K562 (cell line): ENCODE measurements around the gene IQCM. TPM values are rescaled to one million over a fixed set of nuclear protein-coding genes. Genes with fewer than 3 reads are reported as not detected.

Source experiments
- ATAC-seq: fragments of 200-7000 bp; cut with Tn5 transposase; 3 replicates; pipeline ENCODE4 v1.9.1; 2020; ENCODE audit warnings: moderate library complexity
- BruUV-seq: library from RNA; stranded (reverse); fragments of 400-500 nt; replicated peaks from 2 replicates; lab custom pipeline; 2021; lab: Mats Ljungman, UMichigan
- CTCF ChIA-PET: fragments of 300-600 bp; formaldehyde crosslinking; extraction: SDS; loops from one replicate; lab custom pipeline; 2021; ENCODE audit warnings: low intra/inter-chr PET ratio; lab: Yijun Ruan, JAX
- POLR2A ChIA-PET: fragments of 300-600, 350-650 bp; sonication (Branson Sonifier 250); formaldehyde crosslinking; extraction: SDS; loops from one replicate; lab custom pipeline; 2021; ENCODE audit warnings: antibody characterized with exemption, inconsistent platforms; lab: Yijun Ruan, JAX
- DNase-seq, 4 experiments: peaks; one replicate each; pipeline versions ENCODE4 v3.0.0 to v3.0.0-alpha.2; 2011 to 2018; ENCODE audit warnings: low spot score in 3 of 4, mixed read lengths in 3 of 4; ENCODE audit errors: extremely low read depth in 1 of 4
- FAIRE-seq: peaks from 2 replicates; lab custom pipeline; 2011; peaks lifted over from hg19 to GRCh38; lab: Jason Lieb, UNC
- H2AFZ ChIP-seq: 2 replicates; pipeline ENCODE4 v1.6.0; 2011; ENCODE audit warnings: low read depth, low read length, control low read depth, inconsistent platforms
- H3K27ac ChIP-seq: fragments of 200-600 bp; 3 replicates; pipeline ENCODE4 v1.8.0; 2011; ENCODE audit warnings: low read depth, mild to moderate bottlenecking, control low read depth, inconsistent platforms, low read length, moderate library complexity, mixed read lengths; ENCODE audit errors: extremely low read depth
- H3K27me3 ChIP-seq, 2 experiments: fragments of 300-600 bp in 1 of 2; 2 replicates in 1 of 2; 3 replicates in 1 of 2; pipeline versions ENCODE4 v1.6.0 to v1.8.0; 2011; ENCODE audit warnings: inconsistent platforms in 2 of 2, low read length in 2 of 2, mild to moderate bottlenecking in 1 of 2, mixed read lengths in 1 of 2, moderate library complexity in 1 of 2; ENCODE audit not compliant: control insufficient read depth in 2 of 2, insufficient read depth in 2 of 2
- H3K36me3 ChIP-seq: fragments of 300-600 bp; 3 replicates; pipeline ENCODE4 v1.8.0; 2011; ENCODE audit warnings: mild to moderate bottlenecking, low read length, inconsistent platforms; ENCODE audit not compliant: control insufficient read depth, insufficient read depth
- H3K4me1 ChIP-seq, 2 experiments: fragments of 200-600 bp in 1 of 2; replicated peaks in 1 of 2; 2 replicates in 1 of 2; 3 replicates in 1 of 2; pipeline versions ENCODE4 v1.5.1 to v1.8.0; 2011; ENCODE audit warnings: inconsistent platforms in 2 of 2, low read length in 2 of 2, mild to moderate bottlenecking in 1 of 2, mixed read lengths in 1 of 2, moderate library complexity in 1 of 2; ENCODE audit not compliant: control insufficient read depth in 2 of 2, insufficient read depth in 2 of 2
- H3K4me2 ChIP-seq: 2 replicates; pipeline ENCODE4 v1.6.1; 2011; ENCODE audit warnings: low read length, control low read depth, inconsistent platforms, mixed read lengths; ENCODE audit not compliant: insufficient read depth
- H3K4me3 ChIP-seq: fragments of 200-600 bp; sonication (generic), shearing (Covaris generic); 2 replicates; pipeline ENCODE4 v1.5.1; 2016; ENCODE audit warnings: control low read depth, inconsistent platforms
- H3K79me2 ChIP-seq: fragments of 200-600 bp; 3 replicates; pipeline ENCODE4 v1.8.0; 2011; ENCODE audit warnings: low read length, inconsistent platforms; ENCODE audit not compliant: control insufficient read depth, insufficient read depth
- H3K9ac ChIP-seq, 2 experiments: 2 replicates each; pipeline versions ENCODE4 v1.6.0 to v1.6.1; 2011; ENCODE audit warnings: low read depth in 2 of 2, low read length in 2 of 2, control low read depth in 1 of 2, inconsistent platforms in 1 of 2, mild to moderate bottlenecking in 1 of 2, mixed read lengths in 1 of 2; ENCODE audit not compliant: insufficient read depth in 1 of 2
- H3K9me1 ChIP-seq: one replicate; pipeline ENCODE4 v1.6.0; 2011; ENCODE audit warnings: inconsistent platforms, mild to moderate bottlenecking, low read length, moderate library complexity; ENCODE audit not compliant: control insufficient read depth, insufficient read depth
- H3K9me3 ChIP-seq: replicated peaks from 2 replicates; pipeline ENCODE4 v1.5.1; 2011; ENCODE audit warnings: low read depth, low read length, inconsistent platforms; ENCODE audit not compliant: control insufficient read depth, insufficient read depth
- H4K20me1 ChIP-seq: replicated peaks from 2 replicates; pipeline ENCODE4 v1.6.1; 2011; ENCODE audit warnings: low read length, inconsistent platforms, mixed read lengths; ENCODE audit not compliant: control insufficient read depth, insufficient read depth
- CC2D1A ChIP-seq: fragments of 450-650 bp; IDR thresholded peaks from 2 replicates; pipeline ENCODE4 v1.6.1; 2017; ENCODE audit warnings: mild to moderate bottlenecking
- GATA2 ChIP-seq: sonication (generic); formaldehyde crosslinking; IDR thresholded peaks from 2 replicates; pipeline ENCODE4 v1.4.0; 2020; ENCODE audit warnings: mild to moderate bottlenecking, missing genetic modification reagents
- HSF4 ChIP-seq: fragments of 250-450 bp; sonication (Bioruptor Pico); IDR thresholded peaks from 2 replicates; pipeline ENCODE4 v2.1.2; 2022; ENCODE audit warnings: mild to moderate bottlenecking, moderate library complexity, borderline replicate concordance
- PYGO2 ChIP-seq: fragments of 450-650 bp; IDR thresholded peaks from 2 replicates; pipeline ENCODE4 v1.6.1; 2016; ENCODE audit warnings: mild to moderate bottlenecking, missing genetic modification characterization, moderate library complexity, missing compliant biosample characterization
- TAF15 ChIP-seq: fragments of 200-400 bp; formaldehyde crosslinking; IDR thresholded peaks from 2 replicates; pipeline ENCODE4 v1.6.1; 2017; ENCODE audit warnings: mild to moderate bottlenecking, low read depth, low read length, moderate library complexity
- TEAD2 ChIP-seq: fragments of 450-650 bp; IDR thresholded peaks from 2 replicates; pipeline ENCODE4 v1.6.1; 2016; ENCODE audit warnings: missing genetic modification characterization, control low read depth, missing compliant biosample characterization
- ZBTB17 ChIP-seq: fragments of 450-650 bp; formaldehyde crosslinking; IDR thresholded peaks from 2 replicates; pipeline ENCODE4 v1.4.0; 2020; ENCODE audit warnings: mild to moderate bottlenecking
- ZNF512 ChIP-seq: IDR thresholded peaks from 2 replicates; pipeline ENCODE4 v1.6.1; 2016; ENCODE audit warnings: missing genetic modification characterization, missing compliant biosample characterization
- WGBS: fragments of 100-300 bp; shearing (Covaris generic); methylation state at CpG from one replicate; pipeline ENCODE4 v1.1.6; 2016; ENCODE audit warnings: low coverage, mixed read lengths; ENCODE audit not compliant: insufficient coverage; ENCODE audit errors: missing lambda C conversion rate; 5-methylcytosine and 5-hydroxymethylcytosine counted together
- in situ Hi-C: fragments of 300-500 bp; cut with MboI; formaldehyde crosslinking; loops from 4 replicates; pipeline ENCODE4 v1.15.0; 2018; ENCODE audit warnings: inconsistent platforms, mixed read lengths
- intact Hi-C: fragments of 100-400 bp; cut with micrococcal nuclease; formaldehyde crosslinking; loops from 2 replicates; pipeline ENCODE4 v1.14.2; 2022
- polyA plus RNA-seq, 8 experiments: library from polyadenylated mRNA; depleted of rRNA in 4 of 8; stranded (reverse) in 5 of 8; unstranded in 3 of 8; fragments of >200 nt; fragmentation: Nextera tagmentation in 2 of 8; fragmentation: Illumina TruSeq in 1 of 8; extraction: Ambion mirVana in 2 of 8; extraction: Trizol in 1 of 8; gene quantifications; 2 replicates each; pipeline versions ENCODE4 v1.2.1 to v1.2.3, GENCODE V29; 2011 to 2014; ENCODE audit warnings: inconsistent platforms in 1 of 8, missing spikeins in 1 of 8
- total RNA-seq, 7 experiments: library from RNA; depleted of rRNA in 6 of 7; stranded (reverse); fragments of >200 nt in 6 of 7; fragmentation: Illumina TruSeq in 2 of 7; extraction: Trizol in 2 of 7; gene quantifications; 2 replicates each; pipeline versions ENCODE4 v1.2.1 to v1.2.3, GENCODE V29; 2011 to 2021; ENCODE audit warnings: low replicate concordance in 1 of 7
- TF ChIP-seq, protein P1 (sequence below): fragments of 250-450 bp; sonication (Bioruptor Pico); IDR thresholded peaks from 2 replicates; pipeline ENCODE4 v1.4.0; 2020; ENCODE audit warnings: borderline replicate concordance
- TF ChIP-seq, protein P2 (sequence below): fragments of 450-650 bp; IDR thresholded peaks from 2 replicates; pipeline ENCODE4 v1.6.1; 2016; ENCODE audit warnings: low read depth

The IQCM gene
- total and polyA plus RNA-seq, 9 of the 15 experiments (the other 6 are each of a cell fraction or from before 2014, with no cell fraction given), result not detected

DNA sequence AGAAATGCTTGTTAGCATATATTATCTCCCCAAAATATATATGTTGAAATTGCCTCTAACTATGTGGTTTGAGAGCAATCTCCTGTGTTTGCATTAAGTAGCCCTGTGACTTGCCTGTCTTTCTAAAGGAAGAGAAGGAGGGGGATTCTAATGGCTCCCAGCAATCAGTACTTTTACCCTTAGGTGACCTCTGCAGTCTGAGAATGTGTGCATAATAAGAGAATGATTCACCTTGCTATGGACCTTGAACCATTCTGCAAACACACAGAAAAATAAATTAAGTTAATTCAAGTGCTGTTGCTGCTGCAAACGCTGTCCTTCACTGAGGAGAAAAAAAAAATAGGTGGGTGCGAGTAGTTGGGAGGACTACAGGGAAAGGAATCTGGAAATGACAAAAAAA is 322.2 kb downstream of the IQCM start:
- no peak overlapping the region for H3K4me2 ChIP-seq
- in situ Hi-C loops, result no loop called here
- FAIRE-seq (no peak), DNase-seq (no peak), ATAC-seq (no peak)
- POLR2A ChIA-PET, result no interaction called here
- no peaks in the 10 kb centered on the region for H3K27me3 ChIP-seq
- no peaks in the 10 kb centered on the region for H4K20me1 ChIP-seq
- BruUV-seq, result no TSS peak
- H3K4me1 ChIP-seq, result no peaks in the 10 kb centered on the region
- H3K4me3 ChIP-seq, result no peak overlapping the region
- no peak overlapping the region for H2AFZ ChIP-seq
- no peaks in the 10 kb centered on the region for H3K79me2 ChIP-seq
- intact Hi-C loops, result no loop called here
- no peak overlapping the region for H3K27ac ChIP-seq
- no peak overlapping the region for H3K9ac ChIP-seq
- WGBS, result 0% methylated on average over 2 of the region's 2 CpGs
- no peaks in the 10 kb centered on the region for H3K9me3 ChIP-seq
- CTCF ChIA-PET, result no interaction called here
- H3K9me1 ChIP-seq, result no peaks in the 10 kb centered on the region
- H3K36me3 ChIP-seq, result no peaks in the 10 kb centered on the region
- no peak for TF ChIP-seq TEAD2 (tag)
- TF ChIP-seq, protein P1, sequence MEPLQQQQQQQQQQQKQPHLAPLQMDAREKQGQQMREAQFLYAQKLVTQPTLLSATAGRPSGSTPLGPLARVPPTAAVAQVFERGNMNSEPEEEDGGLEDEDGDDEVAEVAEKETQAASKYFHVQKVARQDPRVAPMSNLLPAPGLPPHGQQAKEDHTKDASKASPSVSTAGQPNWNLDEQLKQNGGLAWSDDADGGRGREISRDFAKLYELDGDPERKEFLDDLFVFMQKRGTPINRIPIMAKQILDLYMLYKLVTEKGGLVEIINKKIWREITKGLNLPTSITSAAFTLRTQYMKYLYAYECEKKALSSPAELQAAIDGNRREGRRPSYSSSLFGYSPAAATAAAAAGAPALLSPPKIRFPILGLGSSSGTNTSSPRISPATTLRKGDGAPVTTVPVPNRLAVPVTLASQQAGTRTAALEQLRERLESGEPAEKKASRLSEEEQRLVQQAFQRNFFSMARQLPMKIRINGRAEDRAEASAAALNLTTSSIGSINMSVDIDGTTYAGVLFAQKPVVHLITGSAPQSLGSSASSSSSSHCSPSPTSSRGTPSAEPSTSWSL (CRISPR knock-in tag), result no peak
- no peak for TF ChIP-seq ZNF512
- no peak for TF ChIP-seq PYGO2 (tag)
- no peak for TF ChIP-seq ZBTB17 (CRISPR knock-in tag)
- TF ChIP-seq CC2D1A, result no peak
- no peak for TF ChIP-seq TAF15
- TF ChIP-seq HSF4, result no peak
- TF ChIP-seq GATA2 (CRISPR knock-in tag), result no peak
- TF ChIP-seq, protein P2, sequence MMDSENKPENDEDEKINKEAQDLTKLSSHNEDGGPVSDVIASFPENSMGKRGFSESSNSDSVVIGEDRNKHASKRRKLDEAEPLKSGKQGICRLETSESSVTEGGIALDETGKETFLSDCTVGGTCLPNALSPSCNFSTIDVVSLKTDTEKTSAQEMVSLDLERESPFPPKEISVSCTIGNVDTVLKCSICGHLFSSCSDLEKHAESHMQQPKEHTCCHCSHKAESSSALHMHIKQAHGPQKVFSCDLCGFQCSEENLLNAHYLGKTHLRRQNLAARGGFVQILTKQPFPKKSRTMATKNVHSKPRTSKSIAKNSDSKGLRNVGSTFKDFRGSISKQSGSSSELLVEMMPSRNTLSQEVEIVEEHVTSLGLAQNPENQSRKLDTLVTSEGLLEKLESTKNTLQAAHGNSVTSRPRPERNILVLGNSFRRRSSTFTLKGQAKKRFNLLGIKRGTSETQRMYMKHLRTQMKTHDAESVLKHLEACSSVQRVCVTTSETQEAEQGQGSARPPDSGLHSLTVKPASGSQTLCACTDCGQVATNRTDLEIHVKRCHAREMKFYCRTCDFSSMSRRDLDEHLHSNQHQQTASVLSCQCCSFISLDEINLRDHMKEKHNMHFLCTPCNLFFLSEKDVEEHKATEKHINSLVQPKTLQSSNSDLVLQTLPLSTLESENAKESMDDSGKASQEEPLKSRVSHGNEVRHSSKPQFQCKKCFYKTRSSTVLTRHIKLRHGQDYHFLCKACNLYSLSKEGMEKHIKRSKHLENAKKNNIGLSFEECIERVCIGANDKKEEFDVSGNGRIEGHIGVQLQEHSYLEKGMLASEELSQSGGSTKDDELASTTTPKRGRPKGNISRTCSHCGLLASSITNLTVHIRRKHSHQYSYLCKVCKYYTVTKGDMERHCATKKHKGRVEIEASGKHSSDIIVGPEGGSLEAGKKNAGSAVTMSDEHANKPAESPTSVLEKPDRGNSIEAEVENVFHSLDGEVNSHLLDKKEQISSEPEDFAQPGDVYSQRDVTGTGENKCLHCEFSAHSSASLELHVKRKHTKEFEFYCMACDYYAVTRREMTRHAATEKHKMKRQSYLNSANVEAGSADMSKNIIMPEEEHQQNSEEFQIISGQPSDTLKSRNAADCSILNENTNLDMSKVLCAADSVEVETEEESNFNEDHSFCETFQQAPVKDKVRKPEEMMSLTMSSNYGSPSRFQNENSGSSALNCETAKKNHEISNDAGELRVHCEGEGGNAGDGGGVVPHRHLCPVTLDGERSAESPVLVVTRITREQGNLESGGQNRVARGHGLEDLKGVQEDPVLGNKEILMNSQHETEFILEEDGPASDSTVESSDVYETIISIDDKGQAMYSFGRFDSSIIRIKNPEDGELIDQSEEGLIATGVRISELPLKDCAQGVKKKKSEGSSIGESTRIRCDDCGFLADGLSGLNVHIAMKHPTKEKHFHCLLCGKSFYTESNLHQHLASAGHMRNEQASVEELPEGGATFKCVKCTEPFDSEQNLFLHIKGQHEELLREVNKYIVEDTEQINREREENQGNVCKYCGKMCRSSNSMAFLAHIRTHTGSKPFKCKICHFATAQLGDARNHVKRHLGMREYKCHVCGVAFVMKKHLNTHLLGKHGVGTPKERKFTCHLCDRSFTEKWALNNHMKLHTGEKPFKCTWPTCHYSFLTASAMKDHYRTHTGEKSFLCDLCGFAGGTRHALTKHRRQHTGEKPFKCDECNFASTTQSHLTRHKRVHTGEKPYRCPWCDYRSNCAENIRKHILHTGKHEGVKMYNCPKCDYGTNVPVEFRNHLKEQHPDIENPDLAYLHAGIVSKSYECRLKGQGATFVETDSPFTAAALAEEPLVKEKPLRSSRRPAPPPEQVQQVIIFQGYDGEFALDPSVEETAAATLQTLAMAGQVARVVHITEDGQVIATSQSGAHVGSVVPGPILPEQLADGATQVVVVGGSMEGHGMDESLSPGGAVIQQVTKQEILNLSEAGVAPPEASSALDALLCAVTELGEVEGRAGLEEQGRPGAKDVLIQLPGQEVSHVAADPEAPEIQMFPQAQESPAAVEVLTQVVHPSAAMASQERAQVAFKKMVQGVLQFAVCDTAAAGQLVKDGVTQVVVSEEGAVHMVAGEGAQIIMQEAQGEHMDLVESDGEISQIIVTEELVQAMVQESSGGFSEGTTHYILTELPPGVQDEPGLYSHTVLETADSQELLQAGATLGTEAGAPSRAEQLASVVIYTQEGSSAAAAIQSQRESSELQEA, result no peak
